NCI-H1694 treated with DMSO at 0.1 percent for 48 hours (cell line): ENCODE results near the gene ALKBH2.

Experiments
- DNase-seq: peaks from one replicate; lab custom pipeline; 2025; lab: John Stamatoyannopoulos, UW

Gene ALKBH2

GRCh38 chr12:109113661-109114321 lies 20.5 kb upstream of the ALKBH2 start:
- DNase-seq = no peak

- DNase-seq = no peak
Measured at GRCh38 chr12:109112720-109113465, 19.6 kb upstream of the ALKBH2 start.

GRCh38 chr12:109110988-109111495 lies 17.8 kb upstream of the ALKBH2 start:
- DNase-seq = no peak

- no peak for DNase-seq
Measured at GRCh38 chr12:109109746-109110350, 16.6 kb upstream of the ALKBH2 start.

GRCh38 chr12:109105176-109105575 lies 11.9 kb upstream of the ALKBH2 start:
- no peak for DNase-seq

- no peak for DNase-seq
Measured at GRCh38 chr12:109102491-109102890, 9.2 kb upstream of the ALKBH2 start.

GRCh38 chr12:109100741-109101140 lies 7.5 kb upstream of the ALKBH2 start:
- no peak for DNase-seq

- no peak for DNase-seq
Measured at GRCh38 chr12:109099431-109100020, 6.3 kb upstream of the ALKBH2 start.

GRCh38 chr12:109098651-109099050 lies 5.4 kb upstream of the ALKBH2 start:
- DNase-seq = no peak

GRCh38 chr12:109098183-109098604 lies 4.9 kb upstream of the ALKBH2 start:
- DNase-seq = no peak

- DNase-seq = peak; percentile 89
Measured at GRCh38 chr12:109097435-109098182, 4.3 kb upstream of the ALKBH2 start, which contains the start of gene UNG. Gene UNG, plus strand, starts transcription at chr12:109097597. Its CDS starts 83 bp downstream, at chr12:109097680.

- no peak for DNase-seq
Measured at GRCh38 chr12:109097140-109097434, 3.8 kb upstream of the ALKBH2 start.

- DNase-seq = no peak
Measured at GRCh38 chr12:109092497-109093021, 713 bp downstream of the ALKBH2 start.

GRCh38 chr12:109089683-109090082 lies 3.6 kb downstream of the ALKBH2 start:
- no peak for DNase-seq

- no peak for DNase-seq
Measured at GRCh38 chr12:109088818-109089217, 4.5 kb downstream of the ALKBH2 start.

- no peak for DNase-seq
Measured at GRCh38 chr12:109087250-109087649, 6.0 kb downstream of the ALKBH2 start.

GRCh38 chr12:109085590-109085989 lies 7.7 kb downstream of the ALKBH2 start:
- DNase-seq = no peak

- DNase-seq = no peak
Measured at GRCh38 chr12:109084425-109084824, 8.8 kb downstream of the ALKBH2 start.

GRCh38 chr12:109082751-109083150 lies 10.5 kb downstream of the ALKBH2 start:
- no peak for DNase-seq

- no peak for DNase-seq
Measured at GRCh38 chr12:109074866-109075265, 18.4 kb downstream of the ALKBH2 start.
